Activated naive CD4-positive, alpha-beta T cell treated with anti-CD3 and anti-CD28 coated beads for 36 hours (primary cell): ENCODE measurements around the gene PLEKHJ1. TPM values are rescaled to one million over a fixed set of nuclear protein-coding genes. Genes with fewer than 3 reads are reported as not detected.

Experiments used
- CTCF ChIA-PET: fragments of 350-600 bp; sonication (Branson Sonifier 250); formaldehyde crosslinking; loops from one replicate; lab custom pipeline; 2021; ENCODE audit warnings: antibody characterized with exemption; lab: Charles Lee
- DNase-seq: peaks from one replicate; pipeline ENCODE4 v3.0.0-alpha.2; 2020
- H3K27ac Mint-ChIP-seq: one replicate; pipeline ENCODE4 v1.8.0; 2021; ENCODE audit warnings: mild to moderate bottlenecking, mixed read lengths
- H3K27me3 Mint-ChIP-seq: one replicate; pipeline ENCODE4 v1.8.0; 2021; ENCODE audit warnings: low read depth, mixed read lengths
- H3K36me3 Mint-ChIP-seq: one replicate; pipeline ENCODE4 v1.8.0; 2021; ENCODE audit warnings: low read depth, mixed read lengths
- H3K4me1 Mint-ChIP-seq: one replicate; pipeline ENCODE4 v1.8.0; 2021; ENCODE audit warnings: low read depth, mixed read lengths
- H3K4me3 Mint-ChIP-seq: one replicate; pipeline ENCODE4 v1.8.0; 2021; ENCODE audit warnings: mild to moderate bottlenecking, moderate library complexity, mixed read lengths
- H3K9me3 Mint-ChIP-seq: one replicate; pipeline ENCODE4 v1.8.0; 2021; ENCODE audit warnings: mixed read lengths
- intact Hi-C: fragments of 100-400 bp; cut with micrococcal nuclease; formaldehyde crosslinking; loops from one replicate; pipeline ENCODE4 v1.15.1; 2023
- total RNA-seq, 2 experiments: library from RNA; stranded (reverse); gene quantifications; one replicate each; pipeline ENCODE4 v1.2.3, GENCODE V29; 2021

The PLEKHJ1 gene
- total RNA-seq, 2 experiments from 2014 or later: 56.9 to 60.6 TPM

GRCh38 chr19:2245273-2245672 is 9.1 kb upstream of the PLEKHJ1 start:
- Mint-ChIP-seq H3K4me3 (no peak overlapping the region), H3K9me3 (no peaks in the 10 kb centered on the region), H3K27ac (no peak overlapping the region), H3K36me3 (peaks cover 30% of the 10 kb centered on the region), H3K4me1 (peaks cover 24% of the 10 kb centered on the region), H3K27me3 (no peaks in the 10 kb centered on the region)
- intact Hi-C loops: no loop called here
- no peak for DNase-seq
- CTCF ChIA-PET: no interaction called here

- intact Hi-C loops: no loop called here
- Mint-ChIP-seq H3K9me3 (no peaks in the 10 kb centered on the region), H3K4me1 (peaks cover 31% of the 10 kb centered on the region), H3K36me3 (peaks cover 37% of the 10 kb centered on the region), H3K27ac (no peak overlapping the region), H3K4me3 (no peak overlapping the region), H3K27me3 (no peaks in the 10 kb centered on the region)
- DNase-seq: no peak
- CTCF ChIA-PET: no interaction called here
Measured at GRCh38 chr19:2244486-2244885, 8.4 kb upstream of the PLEKHJ1 start.

GRCh38 chr19:2244125-2244411 is 7.9 kb upstream of the PLEKHJ1 start:
- Mint-ChIP-seq H3K36me3 (peaks cover 39% of the 10 kb centered on the region), H3K27ac (no peak overlapping the region), H3K4me3 (no peak overlapping the region), H3K9me3 (no peaks in the 10 kb centered on the region), H3K4me1 (peaks cover 35% of the 10 kb centered on the region), H3K27me3 (no peaks in the 10 kb centered on the region)
- intact Hi-C loops: no loop called here
- no peak for DNase-seq
- CTCF ChIA-PET: no interaction called here

- no peaks in the 10 kb centered on the region for H3K27me3 Mint-ChIP-seq
- H3K4me3 Mint-ChIP-seq: no peak overlapping the region
- intact Hi-C loops: no loop called here
- CTCF ChIA-PET: no interaction called here
- peaks cover 41% of the 10 kb centered on the region for H3K4me1 Mint-ChIP-seq
- H3K36me3 Mint-ChIP-seq: peaks cover 43% of the 10 kb centered on the region
- no peak for DNase-seq
- no peak overlapping the region for H3K27ac Mint-ChIP-seq
- no peaks in the 10 kb centered on the region for H3K9me3 Mint-ChIP-seq
Measured at GRCh38 chr19:2243274-2244124, 7.4 kb upstream of the PLEKHJ1 start.

GRCh38 chr19:2242816-2243215 is 6.7 kb upstream of the PLEKHJ1 start:
- no peak overlapping the region for H3K27ac Mint-ChIP-seq
- no peaks in the 10 kb centered on the region for H3K9me3 Mint-ChIP-seq
- intact Hi-C loops: no loop called here
- DNase-seq: no peak
- no peaks in the 10 kb centered on the region for H3K27me3 Mint-ChIP-seq
- peaks cover 48% of the 10 kb centered on the region for H3K4me1 Mint-ChIP-seq
- CTCF ChIA-PET: no interaction called here
- H3K4me3 Mint-ChIP-seq: no peak overlapping the region
- H3K36me3 Mint-ChIP-seq: peaks cover 49% of the 10 kb centered on the region

- no peak for DNase-seq
- CTCF ChIA-PET: no interaction called here
- Mint-ChIP-seq H3K36me3 (peaks cover 54% of the 10 kb centered on the region), H3K4me1 (peaks cover 52% of the 10 kb centered on the region), H3K27me3 (no peaks in the 10 kb centered on the region), H3K27ac (no peak overlapping the region), H3K4me3 (no peak overlapping the region), H3K9me3 (no peaks in the 10 kb centered on the region)
- intact Hi-C loops: no loop called here
Measured at GRCh38 chr19:2242092-2242537, 6.0 kb upstream of the PLEKHJ1 start.

- Mint-ChIP-seq H3K4me3 (peak overlapping the region; percentile 99), H3K4me1 (peaks cover 56% of the 10 kb centered on the region), H3K27ac (no peak overlapping the region), H3K36me3 (peaks cover 57% of the 10 kb centered on the region), H3K27me3 (no peaks in the 10 kb centered on the region), H3K9me3 (no peaks in the 10 kb centered on the region)
- CTCF ChIA-PET: interaction anchor here (1.4 to 3.7 kb wide), 2 partner anchors 12 to 31 kb away, joined by 4 to 14 read pairs; no protein-coding TSS in a partner anchor
- DNase-seq: no peak
- intact Hi-C loops: no loop called here
Measured at GRCh38 chr19:2240881-2241760, 5.0 kb upstream of the PLEKHJ1 start.

- peak overlapping the region; percentile 99 for H3K4me3 Mint-ChIP-seq
- peak overlapping the region; percentile 73 for H3K27ac Mint-ChIP-seq
- H3K4me1 Mint-ChIP-seq: peaks cover 59% of the 10 kb centered on the region
- peak; percentile 61 for DNase-seq
- CTCF ChIA-PET: interaction anchor here (0.9 to 3.7 kb wide), 6 partner anchors 13 to 152 kb away, joined by 4 to 14 read pairs (median 5); no protein-coding TSS in a partner anchor
- intact Hi-C loops: loop anchor here (5.0 to 10.0 kb wide), 2 partner anchors 225 to 372 kb away; partner anchors contain the start of gene BTBD2
- peaks cover 54% of the 10 kb centered on the region for H3K36me3 Mint-ChIP-seq
- no peaks in the 10 kb centered on the region for H3K27me3 Mint-ChIP-seq
- H3K9me3 Mint-ChIP-seq: no peaks in the 10 kb centered on the region
Measured at GRCh38 chr19:2239771-2240770, 3.9 kb upstream of the PLEKHJ1 start.

GRCh38 chr19:2239173-2239572 is 3.0 kb upstream of the PLEKHJ1 start:
- peaks cover 51% of the 10 kb centered on the region for H3K36me3 Mint-ChIP-seq
- H3K9me3 Mint-ChIP-seq: no peaks in the 10 kb centered on the region
- H3K4me1 Mint-ChIP-seq: peaks cover 68% of the 10 kb centered on the region
- no peak for DNase-seq
- CTCF ChIA-PET: interaction anchor here (0.6 to 3.7 kb wide), 7 partner anchors 13 to 341 kb away, joined by 4 to 14 read pairs (median 6); no protein-coding TSS in a partner anchor
- H3K27me3 Mint-ChIP-seq: no peaks in the 10 kb centered on the region
- H3K4me3 Mint-ChIP-seq: peak overlapping the region; percentile 99
- H3K27ac Mint-ChIP-seq: peak overlapping the region; percentile 98
- intact Hi-C loops: loop anchor here (5.0 to 10.0 kb wide), 2 partner anchors 224 to 373 kb away; partner anchors contain the start of gene BTBD2

GRCh38 chr19:2237869-2238153 is 1.7 kb upstream of the PLEKHJ1 start:
- H3K9me3 Mint-ChIP-seq: no peaks in the 10 kb centered on the region
- intact Hi-C loops: loop anchor here (2.0 to 10.0 kb wide), 3 partner anchors 223 to 374 kb away; partner anchors contain the start of genes ADAT3, BTBD2 and SCAMP4
- H3K4me3 Mint-ChIP-seq: peak overlapping the region; percentile 99
- no peaks in the 10 kb centered on the region for H3K27me3 Mint-ChIP-seq
- peaks cover 74% of the 10 kb centered on the region for H3K4me1 Mint-ChIP-seq
- H3K27ac Mint-ChIP-seq: peak overlapping the region; percentile 98
- H3K36me3 Mint-ChIP-seq: peaks cover 54% of the 10 kb centered on the region
- CTCF ChIA-PET: interaction anchor here (0.6 to 3.7 kb wide), 6 partner anchors 15 to 1750 kb away, joined by 3 to 14 read pairs (median 5); no protein-coding TSS in a partner anchor
- no peak for DNase-seq

- H3K36me3 Mint-ChIP-seq: peaks cover 51% of the 10 kb centered on the region
- no peaks in the 10 kb centered on the region for H3K9me3 Mint-ChIP-seq
- DNase-seq: no peak
- H3K27me3 Mint-ChIP-seq: no peaks in the 10 kb centered on the region
- intact Hi-C loops: loop anchor here (2.0 to 10.0 kb wide), 3 partner anchors 222 to 375 kb away; partner anchors contain the start of genes ADAT3, BTBD2 and SCAMP4
- peak overlapping the region; percentile 98 for H3K27ac Mint-ChIP-seq
- H3K4me3 Mint-ChIP-seq: peak overlapping the region; percentile 99
- peaks cover 69% of the 10 kb centered on the region for H3K4me1 Mint-ChIP-seq
- CTCF ChIA-PET: interaction anchor here (0.6 to 1.5 kb wide), 5 partner anchors 22 to 1750 kb away, joined by 3 to 7 read pairs (median 3); no protein-coding TSS in a partner anchor
Measured at GRCh38 chr19:2237051-2237868, 1.1 kb upstream of the PLEKHJ1 start.
